ENCODE results near the gene NPAS2.

The NPAS2 gene

DNA sequence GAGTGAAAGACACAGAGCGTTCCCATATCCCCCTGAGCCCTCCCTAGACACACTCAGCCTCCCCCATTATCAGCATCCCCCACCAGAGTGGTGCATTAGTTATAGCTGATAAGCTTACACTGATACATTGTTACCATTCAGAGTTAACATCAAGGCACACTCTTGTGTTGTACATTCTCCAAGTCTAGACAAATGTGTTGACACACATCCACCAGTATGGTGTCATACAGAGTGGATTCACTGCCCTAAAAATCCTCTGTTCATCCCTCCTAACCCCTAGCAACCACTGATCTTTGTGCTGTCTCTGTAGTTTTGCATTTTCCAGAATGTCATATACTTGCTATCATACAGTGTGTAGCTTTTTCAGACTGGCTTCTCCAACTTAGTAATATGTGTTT lies 104.2 kb downstream of the NPAS2 start:
- ChIA-PET CTCF (no interaction called here), POLR2A (no interaction called here)
- DNase-seq (ENCODE audit: extremely low spot score) = no peak
- TF ChIP-seq L3MBTL2 (conservative IDR thresholded peaks at IDR 0.05) (no peak), FOXA1 (IDR thresholded peaks at IDR 0.05) (no peak), TARDBP (IDR thresholded peaks at IDR 0.05) (no peak), ELF4 (IDR thresholded peaks at IDR 0.05) (no peak), SUZ12 (IDR thresholded peaks at IDR 0.05) (no peak), BHLHE40 (IDR thresholded peaks at IDR 0.05; ENCODE audit: borderline replicate concordance) (no peak), CTBP1 (IDR thresholded peaks at IDR 0.05; ENCODE audit: borderline replicate concordance) (no peak), FOXK2 (IDR thresholded peaks at IDR 0.05) (no peak), NFRKB (IDR thresholded peaks at IDR 0.05) (no peak), ARNT (IDR thresholded peaks at IDR 0.05) (no peak)

DNA sequence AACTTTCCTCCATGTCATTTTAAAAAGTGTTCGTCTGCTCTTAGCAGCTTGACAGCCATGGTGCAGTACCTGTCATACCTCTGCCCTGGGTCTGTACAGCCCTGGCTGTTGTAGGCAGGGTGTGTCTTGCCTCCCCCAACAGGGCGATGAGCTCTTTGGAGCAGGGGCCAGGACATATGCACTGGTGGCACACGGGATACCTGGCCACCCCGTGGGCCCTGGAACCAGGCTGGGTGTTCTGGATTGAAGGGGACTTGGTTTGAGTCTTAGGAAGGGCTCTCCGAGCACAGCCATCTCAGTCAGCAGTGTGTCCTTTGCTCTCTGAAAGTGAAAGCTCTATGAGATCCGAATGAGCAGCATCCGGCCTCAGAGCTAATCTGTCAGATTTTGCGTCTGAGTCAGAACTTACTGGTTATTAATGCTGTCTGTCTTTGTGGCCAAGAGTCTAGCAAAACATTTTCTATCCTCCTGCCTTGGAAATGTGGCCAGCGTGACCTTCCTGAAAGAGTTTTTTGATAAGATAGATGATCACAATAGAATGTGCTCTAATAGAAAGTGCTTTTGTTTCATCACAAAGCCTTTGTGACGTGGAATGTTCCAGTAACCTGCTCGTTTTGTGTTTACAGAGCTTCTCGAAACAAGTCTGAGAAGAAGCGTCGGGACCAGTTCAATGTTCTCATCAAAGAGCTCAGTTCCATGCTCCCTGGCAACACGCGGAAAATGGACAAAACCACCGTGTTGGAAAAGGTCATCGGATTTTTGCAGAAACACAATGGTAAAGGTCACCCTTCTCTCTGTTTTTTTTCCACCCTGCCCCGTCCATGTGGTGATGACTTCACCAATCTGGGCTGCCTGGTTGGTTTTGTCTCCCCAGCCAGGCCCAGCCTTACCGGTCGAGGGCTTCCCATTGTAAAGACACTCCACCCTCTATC lies 104.8 kb downstream of the NPAS2 start:
- POLR2A ChIA-PET = no interaction called here
- no peak for DNase-seq (ENCODE audit: extremely low spot score)
- CTCF ChIA-PET = interaction anchor here (1.0 kb wide), 1 partner anchor 17 kb away, joined by 4 read pairs; no protein-coding TSS in a partner anchor
- TF ChIP-seq ELF4 (IDR thresholded peaks at IDR 0.05) (no peak), CTBP1 (IDR thresholded peaks at IDR 0.05; ENCODE audit: borderline replicate concordance) (no peak), ARNT (IDR thresholded peaks at IDR 0.05) (no peak), LEF1 (IDR thresholded peaks at IDR 0.05; ENCODE audit: borderline replicate concordance) (no peak), L3MBTL2 (conservative IDR thresholded peaks at IDR 0.05) (no peak)

DNA sequence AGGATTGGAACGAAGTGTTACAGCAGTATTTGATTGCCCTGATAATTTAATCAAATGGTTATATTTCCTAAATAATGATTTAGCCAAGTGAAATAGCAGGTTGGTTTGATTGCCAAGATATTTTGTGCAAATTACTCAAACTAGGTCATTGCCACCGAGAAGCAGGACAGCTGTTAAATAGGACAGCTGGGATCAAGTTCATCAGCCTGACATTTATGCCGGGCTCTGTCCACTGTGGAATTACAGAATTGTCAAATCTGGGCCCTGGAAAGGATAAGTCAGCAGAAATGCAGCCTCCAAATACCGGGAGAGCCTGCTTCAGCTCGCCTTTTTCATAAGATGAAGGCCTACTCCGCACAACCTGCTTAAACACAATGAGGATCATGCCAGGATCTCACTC lies 108.3 kb downstream of the NPAS2 start:
- ChIA-PET CTCF (no interaction called here), POLR2A (no interaction called here)
- no peak for DNase-seq (ENCODE audit: extremely low spot score)
- no peak for TF ChIP-seq TARDBP (IDR thresholded peaks at IDR 0.05)
- no peak for TF ChIP-seq SUZ12 (IDR thresholded peaks at IDR 0.05)
- TF ChIP-seq BHLHE40 (IDR thresholded peaks at IDR 0.05; ENCODE audit: borderline replicate concordance) = no peak
- no peak for TF ChIP-seq HDGF (IDR thresholded peaks at IDR 0.05; ENCODE audit: borderline replicate concordance)
- no peak for TF ChIP-seq ARNT (IDR thresholded peaks at IDR 0.05)
- TF ChIP-seq, protein P1, sequence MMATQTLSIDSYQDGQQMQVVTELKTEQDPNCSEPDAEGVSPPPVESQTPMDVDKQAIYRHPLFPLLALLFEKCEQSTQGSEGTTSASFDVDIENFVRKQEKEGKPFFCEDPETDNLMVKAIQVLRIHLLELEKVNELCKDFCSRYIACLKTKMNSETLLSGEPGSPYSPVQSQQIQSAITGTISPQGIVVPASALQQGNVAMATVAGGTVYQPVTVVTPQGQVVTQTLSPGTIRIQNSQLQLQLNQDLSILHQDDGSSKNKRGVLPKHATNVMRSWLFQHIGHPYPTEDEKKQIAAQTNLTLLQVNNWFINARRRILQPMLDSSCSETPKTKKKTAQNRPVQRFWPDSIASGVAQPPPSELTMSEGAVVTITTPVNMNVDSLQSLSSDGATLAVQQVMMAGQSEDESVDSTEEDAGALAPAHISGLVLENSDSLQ (IDR thresholded peaks at IDR 0.05) = no peak
- TF ChIP-seq FOXK2 (IDR thresholded peaks at IDR 0.05) = no peak
- no peak for TF ChIP-seq L3MBTL2 (conservative IDR thresholded peaks at IDR 0.05)
- no peak for TF ChIP-seq NFRKB (IDR thresholded peaks at IDR 0.05)
- no peak for TF ChIP-seq ELF4 (IDR thresholded peaks at IDR 0.05)
- TF ChIP-seq FOXA1 (IDR thresholded peaks at IDR 0.05) = no peak

DNA sequence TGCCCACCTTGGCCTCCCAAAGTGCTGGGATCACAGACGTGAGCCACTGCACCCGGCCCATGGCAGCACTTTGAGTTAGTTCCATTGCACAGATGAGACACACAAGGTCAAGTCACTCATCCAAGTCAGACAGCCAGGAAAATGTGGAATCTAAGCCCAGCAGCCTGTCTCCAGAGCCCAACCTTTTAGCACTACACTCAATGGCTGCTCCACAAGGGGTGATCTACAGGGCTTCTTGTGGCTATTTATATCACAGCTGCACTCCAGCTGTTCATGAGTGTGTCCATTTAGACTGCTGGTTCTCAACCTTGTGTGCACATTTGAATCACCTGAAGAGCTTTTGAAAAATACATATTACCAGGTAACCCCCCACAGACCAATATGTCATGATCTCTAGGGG lies 109.2 kb downstream of the NPAS2 start:
- ChIA-PET POLR2A (no interaction called here), CTCF (no interaction called here)
- DNase-seq (ENCODE audit: extremely low spot score) = no peak
- TF ChIP-seq FOXA1 (IDR thresholded peaks at IDR 0.05) = no peak
- TF ChIP-seq, protein P1 (IDR thresholded peaks at IDR 0.05) = no peak
- TF ChIP-seq SP1 (IDR thresholded peaks at IDR 0.05) = no peak
- TF ChIP-seq FOXK2 (IDR thresholded peaks at IDR 0.05) = no peak
- no peak for TF ChIP-seq NFRKB (IDR thresholded peaks at IDR 0.05)
- no peak for TF ChIP-seq ELF4 (IDR thresholded peaks at IDR 0.05)
- no peak for TF ChIP-seq CTBP1 (IDR thresholded peaks at IDR 0.05; ENCODE audit: borderline replicate concordance)
- no peak for TF ChIP-seq ZNF384 (IDR thresholded peaks at IDR 0.05)
- no peak for TF ChIP-seq ARNT (IDR thresholded peaks at IDR 0.05)
- TF ChIP-seq TARDBP (IDR thresholded peaks at IDR 0.05) = no peak
- TF ChIP-seq HDGF (IDR thresholded peaks at IDR 0.05; ENCODE audit: borderline replicate concordance) = no peak
- no peak for TF ChIP-seq FOXM1 (IDR thresholded peaks at IDR 0.05; ENCODE audit: borderline replicate concordance)
- TF ChIP-seq BHLHE40 (IDR thresholded peaks at IDR 0.05; ENCODE audit: borderline replicate concordance) = no peak
- TF ChIP-seq LEF1 (IDR thresholded peaks at IDR 0.05; ENCODE audit: borderline replicate concordance) = no peak
- no peak for TF ChIP-seq L3MBTL2 (conservative IDR thresholded peaks at IDR 0.05)

DNA sequence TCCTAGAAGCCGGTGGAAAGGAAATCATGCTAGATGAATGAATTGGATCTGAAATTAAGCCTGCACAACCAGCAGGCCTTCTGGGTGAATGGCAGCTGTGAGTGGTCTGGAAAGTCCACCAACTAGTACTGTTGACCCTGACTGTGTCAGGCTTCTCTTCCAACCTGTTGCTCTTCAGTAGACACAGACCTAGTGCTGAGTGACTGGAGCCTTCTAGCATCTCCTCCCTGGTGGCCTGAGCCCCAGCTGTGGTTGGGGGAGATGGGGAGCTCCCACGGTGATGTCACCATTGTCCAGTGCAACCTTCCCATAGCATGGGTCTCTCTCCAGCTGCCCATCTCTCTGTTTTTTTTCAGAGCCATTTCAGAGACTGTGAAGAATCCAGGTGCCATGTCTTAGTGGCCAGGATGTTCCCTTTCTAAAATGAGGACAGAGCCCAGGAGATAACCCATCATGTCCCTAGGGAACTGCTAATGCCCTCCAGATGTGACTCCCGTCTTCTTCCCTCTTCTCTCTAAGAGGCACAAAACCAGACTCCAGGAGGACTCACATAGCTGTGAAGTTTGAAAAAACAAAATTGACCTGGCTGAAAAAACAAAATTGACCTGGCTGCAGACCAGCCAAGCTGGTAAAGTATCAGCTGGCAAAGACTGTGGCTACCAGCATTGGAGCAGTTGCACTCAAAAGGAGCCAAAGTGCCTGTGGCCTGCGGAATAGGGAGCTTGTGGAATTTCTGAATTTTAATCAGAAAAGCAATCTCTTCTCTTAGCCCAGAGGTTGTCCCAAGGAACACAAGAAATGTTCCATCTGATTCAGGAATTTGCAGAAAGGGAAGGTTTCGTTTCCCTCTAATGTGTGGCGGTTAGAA lies 114.8 kb downstream of the NPAS2 start:
- no peak for TF ChIP-seq ZNF384 (IDR thresholded peaks at IDR 0.05)
- TF ChIP-seq ARNT (IDR thresholded peaks at IDR 0.05) = no peak
- no peak for TF ChIP-seq SP1 (IDR thresholded peaks at IDR 0.05)
- no peak for TF ChIP-seq L3MBTL2 (conservative IDR thresholded peaks at IDR 0.05)
- no peak for TF ChIP-seq SUZ12 (IDR thresholded peaks at IDR 0.05)
- TF ChIP-seq FOXA1 (IDR thresholded peaks at IDR 0.05) = no peak
- no peak for TF ChIP-seq FOXK2 (IDR thresholded peaks at IDR 0.05)
- no peak for TF ChIP-seq HDGF (IDR thresholded peaks at IDR 0.05; ENCODE audit: borderline replicate concordance)
- POLR2A ChIA-PET = no interaction called here
- DNase-seq (ENCODE audit: extremely low spot score) = no peak
- CTCF ChIA-PET = interaction anchor here (0.9 kb wide), 1 partner anchor 328 kb away, joined by 3 read pairs; no protein-coding TSS in a partner anchor

DNA sequence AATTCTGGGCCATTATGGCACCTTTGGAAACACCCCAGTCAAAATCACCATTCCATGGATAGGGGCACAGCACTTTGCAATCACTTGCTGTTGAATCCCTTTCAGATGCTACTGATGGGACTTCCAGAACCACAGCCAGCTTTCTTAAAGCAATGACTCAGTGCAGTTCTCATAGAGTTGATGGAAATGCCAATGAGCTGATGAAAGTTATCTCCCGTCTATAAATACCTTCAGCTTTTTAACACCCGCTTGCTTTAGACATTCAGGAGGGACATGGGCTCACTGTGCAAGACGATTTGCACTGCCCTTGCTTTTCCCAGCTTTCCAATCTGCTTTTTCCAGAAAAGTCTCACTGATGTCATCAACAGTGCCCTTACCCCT lies 115.4 kb downstream of the NPAS2 start:
- ChIA-PET CTCF (interaction anchor here (0.9 kb wide), 1 partner anchor 329 kb away, joined by 3 read pairs; no protein-coding TSS in a partner anchor), POLR2A (no interaction called here)
- no peak for DNase-seq (ENCODE audit: extremely low spot score)
- no peak for TF ChIP-seq ZNF384 (IDR thresholded peaks at IDR 0.05)
- no peak for TF ChIP-seq NFRKB (IDR thresholded peaks at IDR 0.05)
- TF ChIP-seq L3MBTL2 (conservative IDR thresholded peaks at IDR 0.05) = no peak
- TF ChIP-seq FOXA1 (IDR thresholded peaks at IDR 0.05) = no peak
- no peak for TF ChIP-seq FOXM1 (IDR thresholded peaks at IDR 0.05; ENCODE audit: borderline replicate concordance)
- TF ChIP-seq FOXK2 (IDR thresholded peaks at IDR 0.05) = no peak
- no peak for TF ChIP-seq TARDBP (IDR thresholded peaks at IDR 0.05)
- TF ChIP-seq ARNT (IDR thresholded peaks at IDR 0.05) = no peak
- no peak for TF ChIP-seq ELF4 (IDR thresholded peaks at IDR 0.05)
- TF ChIP-seq, protein P1 (IDR thresholded peaks at IDR 0.05) = no peak
- TF ChIP-seq LEF1 (IDR thresholded peaks at IDR 0.05; ENCODE audit: borderline replicate concordance) = no peak
- TF ChIP-seq CTBP1 (IDR thresholded peaks at IDR 0.05; ENCODE audit: borderline replicate concordance) = no peak
- TF ChIP-seq SP1 (IDR thresholded peaks at IDR 0.05) = no peak
- no peak for TF ChIP-seq HDGF (IDR thresholded peaks at IDR 0.05; ENCODE audit: borderline replicate concordance)
- no peak for TF ChIP-seq BHLHE40 (IDR thresholded peaks at IDR 0.05; ENCODE audit: borderline replicate concordance)
- no peak for TF ChIP-seq SUZ12 (IDR thresholded peaks at IDR 0.05)

All from HEK293T (cell line).